Hepatocyte (in vitro differentiated cells): ENCODE data around the gene ARHGAP5.

Experiments
- CTCF ChIP-seq: fragments of 200-600 bp; sonication (generic); IDR thresholded peaks from 2 replicates; pipeline ENCODE4 v1.5.1; 2016; ENCODE audit warnings: antibody characterized with exemption, mild to moderate bottlenecking; ENCODE audit not compliant: poor library complexity
- EZH2 ChIP-seq: fragments of 200-600 bp; sonication (generic); IDR thresholded peaks from 2 replicates; pipeline ENCODE4 v1.6.1; 2016; ENCODE audit warnings: antibody characterized with exemption, mild to moderate bottlenecking, borderline replicate concordance

GRCh38 chr14:32169191-32169590, 92.1 kb downstream of the ARHGAP5 start:
- TF ChIP-seq CTCF = no peak
- no peak for TF ChIP-seq EZH2
